Measurements from ENCODE around the gene AHNAK2.

Gene AHNAK2

DNA sequence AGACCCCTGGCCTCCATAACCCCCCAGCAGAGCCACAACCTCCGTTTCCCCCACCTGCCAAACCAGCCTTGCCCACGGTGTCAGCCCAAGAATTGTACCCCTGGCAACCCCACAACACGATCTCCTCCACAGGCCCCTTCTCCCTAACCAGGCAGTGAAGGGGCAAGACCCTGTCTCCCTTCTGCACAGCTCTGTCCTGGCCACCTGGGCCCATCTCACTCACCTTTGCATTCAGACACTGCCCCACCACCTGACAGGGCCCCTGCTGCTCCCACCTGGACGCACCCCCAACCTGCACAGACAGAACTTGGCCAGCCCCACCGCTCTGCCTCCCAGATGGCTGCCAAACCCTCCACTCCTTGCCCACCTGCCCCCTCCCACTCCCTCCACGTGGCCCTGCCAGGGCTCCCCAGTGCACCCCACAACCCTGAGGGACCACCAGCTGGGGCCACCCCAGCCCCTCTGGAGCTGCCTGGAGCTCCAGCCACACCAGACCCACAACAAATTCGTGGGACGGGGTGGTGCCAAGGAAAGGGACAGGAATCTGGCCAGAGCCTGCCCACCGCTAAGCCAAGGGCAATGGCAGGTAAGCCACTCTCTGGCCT, 11.8 kb downstream of the AHNAK2 start:
- H3K27ac ChIP-seq = no peak overlapping the region
- TF ChIP-seq ZFX (IDR thresholded peaks at IDR 0.05; ENCODE audit: borderline replicate concordance) = no peak
- TF ChIP-seq, protein P1, sequence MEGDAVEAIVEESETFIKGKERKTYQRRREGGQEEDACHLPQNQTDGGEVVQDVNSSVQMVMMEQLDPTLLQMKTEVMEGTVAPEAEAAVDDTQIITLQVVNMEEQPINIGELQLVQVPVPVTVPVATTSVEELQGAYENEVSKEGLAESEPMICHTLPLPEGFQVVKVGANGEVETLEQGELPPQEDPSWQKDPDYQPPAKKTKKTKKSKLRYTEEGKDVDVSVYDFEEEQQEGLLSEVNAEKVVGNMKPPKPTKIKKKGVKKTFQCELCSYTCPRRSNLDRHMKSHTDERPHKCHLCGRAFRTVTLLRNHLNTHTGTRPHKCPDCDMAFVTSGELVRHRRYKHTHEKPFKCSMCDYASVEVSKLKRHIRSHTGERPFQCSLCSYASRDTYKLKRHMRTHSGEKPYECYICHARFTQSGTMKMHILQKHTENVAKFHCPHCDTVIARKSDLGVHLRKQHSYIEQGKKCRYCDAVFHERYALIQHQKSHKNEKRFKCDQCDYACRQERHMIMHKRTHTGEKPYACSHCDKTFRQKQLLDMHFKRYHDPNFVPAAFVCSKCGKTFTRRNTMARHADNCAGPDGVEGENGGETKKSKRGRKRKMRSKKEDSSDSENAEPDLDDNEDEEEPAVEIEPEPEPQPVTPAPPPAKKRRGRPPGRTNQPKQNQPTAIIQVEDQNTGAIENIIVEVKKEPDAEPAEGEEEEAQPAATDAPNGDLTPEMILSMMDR (IDR thresholded peaks at IDR 0.05) = no peak

DNA sequence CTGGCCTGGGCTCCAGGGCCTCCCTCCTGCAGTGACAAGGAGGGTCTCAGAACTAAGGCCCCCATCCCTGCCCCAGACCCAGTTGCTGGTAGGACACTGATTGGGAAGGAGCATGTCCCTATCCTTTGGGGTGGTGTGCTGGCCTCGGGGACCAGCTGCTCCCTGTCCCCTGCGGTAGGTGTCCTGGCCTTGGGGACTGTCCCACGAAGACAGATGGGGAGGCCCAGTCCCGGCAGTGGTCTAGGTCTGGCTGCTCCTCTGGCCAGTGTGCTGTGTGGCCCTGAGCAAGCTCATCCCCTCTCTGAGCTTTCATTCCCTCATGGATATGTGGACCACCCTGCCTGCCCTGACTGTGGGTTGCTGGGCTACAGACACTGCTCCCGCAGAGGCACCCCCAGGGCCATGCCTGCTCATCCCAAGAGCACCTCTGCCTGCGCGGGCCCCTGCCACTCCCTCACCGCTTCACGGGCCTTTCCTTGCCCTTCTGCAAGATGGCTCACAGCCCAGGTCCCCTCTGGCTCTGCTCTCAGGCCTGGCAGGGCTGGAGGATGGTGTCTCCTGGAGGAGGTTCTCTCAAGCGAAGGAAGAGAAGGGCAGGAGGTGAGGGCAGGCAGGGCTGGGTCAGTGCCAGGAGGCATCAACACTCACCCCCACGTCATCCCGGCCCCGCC, 12.5 kb downstream of the AHNAK2 start:
- TF ChIP-seq ZFX (IDR thresholded peaks at IDR 0.05; ENCODE audit: borderline replicate concordance) = no peak
- TF ChIP-seq, protein P1 (IDR thresholded peaks at IDR 0.05) = no peak
- H3K27ac ChIP-seq = no peak overlapping the region

DNA sequence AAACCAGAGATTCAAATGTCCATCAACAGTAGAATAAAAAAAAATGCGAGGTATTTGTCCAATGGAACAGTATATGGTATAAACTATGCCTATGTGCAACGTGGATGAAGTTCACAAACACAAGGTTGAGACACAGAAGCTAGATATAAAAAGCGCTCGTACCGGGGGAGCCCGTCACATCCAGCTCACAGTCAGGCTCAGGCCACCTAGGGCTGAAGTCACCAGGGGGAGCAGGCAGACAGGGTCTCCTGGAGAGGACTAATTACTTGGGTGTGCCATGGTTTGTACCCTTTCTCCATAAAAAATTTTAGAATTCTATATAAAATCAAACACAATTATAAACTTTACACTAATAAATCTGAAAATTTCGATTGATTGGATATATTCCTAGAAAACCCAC, 13.6 kb downstream of the AHNAK2 start:
- no peak overlapping the region for H3K27ac ChIP-seq
- TF ChIP-seq, protein P1 (IDR thresholded peaks at IDR 0.05) = no peak

GRCh38 chr14:104957146-104958113, 20.7 kb downstream of the AHNAK2 start:
- H3K27ac ChIP-seq = no peak overlapping the region
- TF ChIP-seq ZFX (IDR thresholded peaks at IDR 0.05; ENCODE audit: borderline replicate concordance) = no peak
- TF ChIP-seq, protein P1 (IDR thresholded peaks at IDR 0.05) = no peak

GRCh38 chr14:104956290-104956890, 21.8 kb downstream of the AHNAK2 start:
- H3K27ac ChIP-seq = no peak overlapping the region
- no peak for TF ChIP-seq ZFX (IDR thresholded peaks at IDR 0.05; ENCODE audit: borderline replicate concordance)

DNA sequence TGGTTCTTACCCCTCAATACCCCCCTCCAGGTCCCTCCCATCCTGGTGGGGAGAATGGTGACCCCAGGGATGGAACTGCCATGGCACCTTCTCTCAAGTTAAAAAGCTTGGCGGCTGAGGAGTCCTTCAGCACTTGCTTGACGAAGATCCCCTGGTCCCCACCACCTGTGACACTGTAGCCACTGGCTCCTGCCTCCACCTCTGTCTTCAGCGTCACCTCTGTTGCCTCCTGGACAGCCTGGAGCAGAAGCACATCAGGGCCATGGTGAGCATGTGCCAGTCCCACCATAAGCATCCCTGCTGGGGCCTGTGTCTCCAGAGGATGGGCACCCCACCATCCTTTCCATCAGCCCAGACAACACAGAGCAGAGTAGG, 22.8 kb downstream of the AHNAK2 start:
- no peak overlapping the region for H3K27ac ChIP-seq
- no peak for TF ChIP-seq ZFX (IDR thresholded peaks at IDR 0.05; ENCODE audit: borderline replicate concordance)
- TF ChIP-seq, protein P1 (IDR thresholded peaks at IDR 0.05) = no peak

DNA sequence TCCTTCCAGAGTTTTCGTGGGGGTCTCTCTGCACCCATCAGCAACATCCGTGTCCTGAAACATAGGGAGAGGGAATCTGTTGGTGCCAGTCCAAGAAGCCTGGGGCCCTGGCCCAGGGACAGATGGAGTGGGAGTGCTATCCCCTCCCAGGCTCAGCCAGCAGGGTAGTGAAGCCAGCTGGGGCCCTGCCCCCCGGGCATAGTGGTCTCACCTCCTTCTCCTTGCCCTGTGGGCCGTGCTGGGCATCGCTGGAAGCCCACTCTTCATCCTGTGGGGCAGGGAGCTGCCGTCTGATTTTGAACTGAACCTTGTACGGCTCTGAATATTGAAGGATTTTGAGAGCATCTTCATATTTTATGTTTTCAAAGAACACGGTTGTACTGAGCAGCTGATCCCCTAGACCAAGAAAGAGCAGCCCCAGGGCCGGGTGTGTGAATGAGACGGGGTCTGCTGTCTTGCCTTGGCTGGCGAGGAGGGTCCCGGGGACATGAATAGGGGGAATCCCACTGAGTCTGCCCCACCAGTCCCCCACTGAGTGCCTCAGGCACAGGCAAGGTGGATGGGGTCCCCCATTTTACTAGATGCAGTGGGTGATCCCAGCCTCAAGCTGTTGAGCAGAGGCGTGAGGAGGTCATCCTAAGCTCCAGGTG, 23.3 kb downstream of the AHNAK2 start:
- TF ChIP-seq, protein P1 (IDR thresholded peaks at IDR 0.05) = no peak
- TF ChIP-seq ZFX (IDR thresholded peaks at IDR 0.05; ENCODE audit: borderline replicate concordance) = no peak
- no peak overlapping the region for H3K27ac ChIP-seq

Data from 22Rv1 (cell line).